ENCODE measurements around the gene SULT1A1.
"Not testable (repeated sequence)": the region's sequence is repeated elsewhere in the genome, so short reads cannot be mapped to it uniquely, and the experiment has no call there.

DNA sequence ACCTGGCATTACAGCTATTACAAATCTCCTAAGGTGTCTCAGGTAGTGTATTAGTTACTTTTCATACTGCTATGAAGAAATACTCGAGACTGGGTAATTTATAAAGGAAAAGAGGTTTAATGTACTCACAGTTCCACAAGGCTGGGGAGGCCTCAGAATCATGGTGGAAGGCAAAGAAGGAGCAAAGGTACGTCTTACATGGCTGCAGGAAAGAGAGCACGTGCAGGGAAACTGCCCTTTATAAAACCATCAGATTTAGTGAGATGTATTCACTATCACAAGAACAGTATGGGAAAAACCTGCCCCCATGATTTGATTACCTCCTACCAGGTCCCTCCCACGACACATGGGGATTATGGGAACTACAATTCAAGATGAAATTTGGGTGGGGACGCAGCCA lies 21.1 kb upstream of the SULT1A1 start:
- TF ChIP-seq EZH2 (IDR thresholded peaks at IDR 0.05; ENCODE audit: low read depth): not testable (repeated sequence)
- TF ChIP-seq, protein P1, sequence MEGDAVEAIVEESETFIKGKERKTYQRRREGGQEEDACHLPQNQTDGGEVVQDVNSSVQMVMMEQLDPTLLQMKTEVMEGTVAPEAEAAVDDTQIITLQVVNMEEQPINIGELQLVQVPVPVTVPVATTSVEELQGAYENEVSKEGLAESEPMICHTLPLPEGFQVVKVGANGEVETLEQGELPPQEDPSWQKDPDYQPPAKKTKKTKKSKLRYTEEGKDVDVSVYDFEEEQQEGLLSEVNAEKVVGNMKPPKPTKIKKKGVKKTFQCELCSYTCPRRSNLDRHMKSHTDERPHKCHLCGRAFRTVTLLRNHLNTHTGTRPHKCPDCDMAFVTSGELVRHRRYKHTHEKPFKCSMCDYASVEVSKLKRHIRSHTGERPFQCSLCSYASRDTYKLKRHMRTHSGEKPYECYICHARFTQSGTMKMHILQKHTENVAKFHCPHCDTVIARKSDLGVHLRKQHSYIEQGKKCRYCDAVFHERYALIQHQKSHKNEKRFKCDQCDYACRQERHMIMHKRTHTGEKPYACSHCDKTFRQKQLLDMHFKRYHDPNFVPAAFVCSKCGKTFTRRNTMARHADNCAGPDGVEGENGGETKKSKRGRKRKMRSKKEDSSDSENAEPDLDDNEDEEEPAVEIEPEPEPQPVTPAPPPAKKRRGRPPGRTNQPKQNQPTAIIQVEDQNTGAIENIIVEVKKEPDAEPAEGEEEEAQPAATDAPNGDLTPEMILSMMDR (conservative IDR thresholded peaks at IDR 0.05): not testable (repeated sequence)

Measured in PC-9 (cell line).